ENCODE measurements around the gene NOXO1. TPM values are rescaled to one million over a fixed set of nuclear protein-coding genes. Genes with fewer than 3 reads are reported as not detected.

Gene NOXO1
- total RNA-seq, 1 experiment from 2014 or later = 1.7 TPM

- Histone ChIP-seq H3K14ac (ENCODE audit: insufficient read depth, low read length) (no peak overlapping the region), H3K4ac (ENCODE audit: low read depth, low read length) (no peak overlapping the region), H3K18ac (ENCODE audit: insufficient read length, low read depth, low read length) (no peak overlapping the region), H3K4me2 (ENCODE audit: insufficient read depth, insufficient read length, low read length) (no peak overlapping the region), H3K9ac (ENCODE audit: extremely low read depth, insufficient read length, low read length) (no peak overlapping the region), H3K27me3 (ENCODE audit: insufficient read depth, low read length) (no peaks in the 10 kb centered on the region), H3K23ac (ENCODE audit: insufficient read length, low read depth, low read length) (no peak overlapping the region), H3K27ac (ENCODE audit: insufficient read length, low read depth, low read length) (no peak overlapping the region), H4K8ac (replicated peaks; ENCODE audit: insufficient read length, low read depth, low read length) (no peak overlapping the region), H4K20me1 (ENCODE audit: control insufficient read depth, insufficient read depth, insufficient read length) (no peaks in the 10 kb centered on the region), H4K5ac (ENCODE audit: insufficient read length, low read depth, low read length) (no peak overlapping the region), H2AK5ac (ENCODE audit: insufficient read length, low read length) (no peak overlapping the region), H3T11ph (ENCODE audit: low read length) (no peak overlapping the region), H3K9me3 (ENCODE audit: control insufficient read depth, low read depth, low read length) (no peaks in the 10 kb centered on the region), H3K79me1 (ENCODE audit: insufficient read depth, low read depth, low read length, poor library complexity, severe bottlenecking) (no peaks in the 10 kb centered on the region), H2BK20ac (ENCODE audit: low read depth, low read length, poor library complexity, severe bottlenecking) (no peak overlapping the region), H4K91ac (ENCODE audit: insufficient read length, low read depth, low read length) (no peak overlapping the region), H3K79me2 (ENCODE audit: insufficient read depth, low read length) (no peaks in the 10 kb centered on the region), H2BK12ac (ENCODE audit: insufficient read length, low read depth, low read length) (no peak overlapping the region), H2BK120ac (ENCODE audit: low read depth, low read length, poor library complexity, severe bottlenecking) (no peak overlapping the region), H2BK5ac (ENCODE audit: insufficient read length, low read length) (no peak overlapping the region), H2AFZ (ENCODE audit: low read length) (no peak overlapping the region), H2BK15ac (ENCODE audit: low read depth, low read length) (no peak overlapping the region), H3K56ac (ENCODE audit: insufficient read length, low read depth, low read length) (no peak overlapping the region), H3K23me2 (ENCODE audit: insufficient read length, low read depth, low read length, poor library complexity, severe bottlenecking) (no peaks in the 10 kb centered on the region), H3K4me1 (ENCODE audit: insufficient read depth, low read length) (no peaks in the 10 kb centered on the region)
- H3K4me3 Mint-ChIP-seq = no peak overlapping the region
- H3K27ac Mint-ChIP-seq = no peak overlapping the region
- peaks cover 1% of the 10 kb centered on the region; the same call in 1 of the 2 replicates for H3K27me3 Mint-ChIP-seq (ENCODE audit: low read depth)
- H3K4me1 Mint-ChIP-seq = peaks cover 4 to 5% of the 10 kb centered on the region in 2 experiments; a peak in 2 of 4 replicates
- TF ChIP-seq CTCF (conservative IDR thresholded peaks at IDR 0.05) = no peak
- DNase-seq = no peak
- peaks cover 0 to 3% of the 10 kb centered on the region in 2 experiments; a peak in 2 of 5 replicates for H3K9me3 Mint-ChIP-seq
- WGBS (ENCODE audit: extremely low coverage, insufficient read length, low lambda C conversion rate) = no CpG with 5 or more reads among the region's 7 CpGs
- no peaks in the 10 kb centered on the region; a peak in 1 of 7 replicates for H3K36me3 Mint-ChIP-seq (ENCODE audit: insufficient read depth in 1 of 3, low read depth in 3 of 3)
Observed at GRCh38 chr16:1950047-1950446, 31.2 kb downstream of the NOXO1 start.

All from H9 (cell line).